IMR-90 (cell line): ENCODE results near the gene GRM8. TPM values are rescaled to one million over a fixed set of nuclear protein-coding genes. Genes with fewer than 3 reads are reported as not detected.

ENCODE experiments used
- ATAC-seq: fragments of 200-7000 bp; cut with Tn5 transposase; 2 replicates; pipeline ENCODE4 v1.9.1; 2020; ENCODE audit warnings: low read depth, mild to moderate bottlenecking, moderate library complexity
- BruUV-seq: library from RNA; stranded (reverse); fragments of 400-500 nt; replicated peaks from 2 replicates; lab custom pipeline; 2021; lab: Mats Ljungman, UMichigan
- CTCF ChIA-PET: fragments of 300-600 bp; formaldehyde crosslinking; extraction: SDS; loops from one replicate; lab custom pipeline; 2021; ENCODE audit warnings: antibody characterized with exemption; lab: Yijun Ruan, JAX
- POLR2A ChIA-PET: fragments of 300-600 bp; sonication (Branson Sonifier 250); formaldehyde crosslinking; loops from one replicate; lab custom pipeline; 2022; ENCODE audit warnings: antibody characterized with exemption; ENCODE audit not compliant: unreplicated experiment; lab: Charles Lee
- DNase-seq: peaks from one replicate; pipeline ENCODE4 v3.0.0; 2013
- H2AFZ ChIP-seq: replicated peaks from 2 replicates; pipeline ENCODE3; 2013; ENCODE audit warnings: low read length, mild to moderate bottlenecking; ENCODE audit not compliant: poor library complexity
- H2AK5ac ChIP-seq: 2 replicates; pipeline ENCODE4 v1.6.1; 2013; ENCODE audit warnings: low read depth, low read length, inconsistent platforms
- H2AK9ac ChIP-seq: replicated peaks from 2 replicates; pipeline ENCODE3; 2013; ENCODE audit warnings: mild to moderate bottlenecking, low read depth, low read length, moderate library complexity; ENCODE audit not compliant: poor library complexity
- H2BK120ac ChIP-seq: 2 replicates; pipeline ENCODE4 v1.6.1; 2013; ENCODE audit warnings: low read depth, low read length, inconsistent platforms
- H2BK15ac ChIP-seq: 3 replicates; pipeline ENCODE4 v1.6.1; 2013; ENCODE audit warnings: low read depth, low read length, inconsistent platforms
- H2BK20ac ChIP-seq: 2 replicates; pipeline ENCODE4 v1.6.1; 2013; ENCODE audit warnings: low read depth, mild to moderate bottlenecking, inconsistent platforms, low read length, moderate library complexity
- H2BK5ac ChIP-seq: 2 replicates; pipeline ENCODE4 v1.6.1; 2013; ENCODE audit warnings: mild to moderate bottlenecking, low read depth, low read length, inconsistent platforms; ENCODE audit not compliant: poor library complexity, severe bottlenecking
- H3K14ac ChIP-seq: replicated peaks from 2 replicates; pipeline ENCODE4 v1.6.1; 2013; ENCODE audit warnings: low read depth, low read length, inconsistent platforms
- H3K18ac ChIP-seq: 2 replicates; pipeline ENCODE4 v1.6.1; 2013; ENCODE audit warnings: low read depth, low read length, control low read depth
- H3K23ac ChIP-seq: 2 replicates; pipeline ENCODE4 v1.6.1; 2013; ENCODE audit warnings: low read depth, low read length, inconsistent platforms
- H3K27ac ChIP-seq: 2 replicates; pipeline ENCODE4 v1.5.1; 2013; ENCODE audit warnings: mild to moderate bottlenecking, control low read depth, low read length; ENCODE audit not compliant: insufficient read depth
- H3K27me3 ChIP-seq: 2 replicates; pipeline ENCODE4 v1.6.1; 2013; ENCODE audit warnings: low read length; ENCODE audit not compliant: control insufficient read depth, insufficient read depth
- H3K36me3 ChIP-seq: 2 replicates; pipeline ENCODE4 v1.6.1; 2013; ENCODE audit warnings: low read length, mixed read lengths; ENCODE audit not compliant: control insufficient read depth, insufficient read depth
- H3K4ac ChIP-seq: 2 replicates; pipeline ENCODE4 v1.6.1; 2013; ENCODE audit warnings: low read depth, low read length, inconsistent platforms
- H3K4me1 ChIP-seq: 2 replicates; pipeline ENCODE4 v1.6.1; 2013; ENCODE audit warnings: low read length, mixed read lengths; ENCODE audit not compliant: control insufficient read depth, insufficient read depth
- H3K4me2 ChIP-seq: 2 replicates; pipeline ENCODE4 v1.6.1; 2013; ENCODE audit warnings: low read depth, mild to moderate bottlenecking, control low read depth, low read length, moderate library complexity
- H3K4me3 ChIP-seq: 2 replicates; pipeline ENCODE4 v1.5.1; 2013; ENCODE audit warnings: low read depth, mild to moderate bottlenecking, control low read depth, low read length, moderate library complexity; ENCODE audit not compliant: insufficient read depth
- H3K56ac ChIP-seq: 2 replicates; pipeline ENCODE4 v1.6.1; 2013; ENCODE audit warnings: low read length, inconsistent platforms; ENCODE audit not compliant: insufficient read depth; ENCODE audit errors: extremely low read depth
- H3K79me1 ChIP-seq, 2 experiments: 2 replicates each; pipeline ENCODE4 v1.6.1; 2013; ENCODE audit warnings: low read length in 2 of 2, inconsistent platforms in 1 of 2, low read depth in 1 of 2
- H3K9ac ChIP-seq: 2 replicates; pipeline ENCODE4 v1.6.1; 2013; ENCODE audit warnings: low read depth, low read length, control low read depth
- H3K9me1 ChIP-seq: 2 replicates; pipeline ENCODE4 v1.6.1; 2013; ENCODE audit warnings: low read length, inconsistent platforms; ENCODE audit not compliant: insufficient read depth
- H3K9me3 ChIP-seq: 2 replicates; pipeline ENCODE4 v1.6.1; 2013; ENCODE audit warnings: low read length; ENCODE audit not compliant: control insufficient read depth, insufficient read depth
- H4K20me1 ChIP-seq: 2 replicates; pipeline ENCODE4 v1.6.1; 2013; ENCODE audit warnings: low read length, inconsistent platforms; ENCODE audit not compliant: insufficient read depth
- H4K5ac ChIP-seq: 2 replicates; pipeline ENCODE4 v1.6.1; 2013; ENCODE audit warnings: mild to moderate bottlenecking, low read depth, low read length, control low read depth
- H4K8ac ChIP-seq, 2 experiments: 2 replicates each; pipeline ENCODE4 v1.6.1; 2013; ENCODE audit warnings: low read depth in 2 of 2, low read length in 2 of 2, control low read depth in 1 of 2, inconsistent platforms in 1 of 2
- H4K91ac ChIP-seq: 2 replicates; pipeline ENCODE4 v1.6.1; 2013; ENCODE audit warnings: low read depth, low read length, inconsistent platforms; ENCODE audit not compliant: insufficient read depth
- BHLHE40 ChIP-seq: fragments of 150-350 bp; IDR thresholded peaks from 2 replicates; pipeline ENCODE4 v1.6.1; 2016; ENCODE audit warnings: mild to moderate bottlenecking, low read depth, low read length
- FOS ChIP-seq: fragments of 150-350 bp; IDR thresholded peaks from 2 replicates; pipeline ENCODE4 v1.6.1; 2016; ENCODE audit warnings: low read depth, low read length
- MAZ ChIP-seq: IDR thresholded peaks from 2 replicates; pipeline ENCODE4 v1.6.1; 2012; ENCODE audit warnings: low read depth, mild to moderate bottlenecking, low read length, improper control_type of control experiment, moderate library complexity, borderline replicate concordance
- MXI1 ChIP-seq: IDR thresholded peaks from 2 replicates; pipeline ENCODE4 v1.6.1; 2012; ENCODE audit warnings: low read depth, mild to moderate bottlenecking, low read length, moderate library complexity, borderline replicate concordance
- NFE2L2 ChIP-seq: fragments of 150-350 bp; IDR thresholded peaks from 2 replicates; pipeline ENCODE4 v1.6.1; 2016; ENCODE audit warnings: low read depth, mild to moderate bottlenecking, low read length
- POLR2A ChIP-seq: IDR thresholded peaks from 2 replicates; pipeline ENCODE4 v1.6.1; 2012; ENCODE audit warnings: mild to moderate bottlenecking, low read depth, low read length
- SMC3 ChIP-seq: fragments of 150-350 bp; IDR thresholded peaks from 2 replicates; pipeline ENCODE4 v1.6.1; 2016; ENCODE audit warnings: low read depth, mild to moderate bottlenecking, antibody characterized with exemption, low read length, moderate library complexity
- WGBS, 2 experiments: methylation state at CpG; one replicate each; pipeline versions ENCODE4 v1.1.5 to v1.1.7; 2013; ENCODE audit warnings: missing lambda C conversion rate in 2 of 2; ENCODE audit not compliant: insufficient read length in 1 of 2; ENCODE audit errors: extremely low coverage in 2 of 2; 5-methylcytosine and 5-hydroxymethylcytosine counted together
- dilution Hi-C: fragments of 300-500 bp; cut with HindIII; formaldehyde crosslinking; loops from one replicate; pipeline ENCODE4 v1.14.3; 2018; ENCODE audit warnings: low sequenced_read_pairs; ENCODE audit not compliant: unreplicated experiment
- in situ Hi-C: fragments of 300-500 bp; cut with MboI; formaldehyde crosslinking; loops from 3 replicates; pipeline ENCODE4 v1.14.3; 2019; ENCODE audit warnings: low sequenced_read_pairs, inconsistent platforms, mixed read lengths
- intact Hi-C: fragments of 100-400 bp; cut with micrococcal nuclease; formaldehyde crosslinking; loops from 2 replicates; pipeline ENCODE4 v1.10.0; 2022
- polyA plus RNA-seq, 3 experiments: library from polyadenylated mRNA; depleted of rRNA; stranded (reverse); fragments of >200 nt; gene quantifications; 2 replicates each; pipeline ENCODE4 v1.2.3, GENCODE V29; 2012; ENCODE audit warnings: low replicate concordance in 1 of 3
- total RNA-seq: library from RNA; depleted of rRNA; stranded (reverse); fragments of >200 nt; gene quantifications from 2 replicates; pipeline ENCODE4 v1.2.3, GENCODE V29; 2012
- TF ChIP-seq, protein P1 (sequence below): fragments of 150-350 bp; IDR thresholded peaks from 2 replicates; pipeline ENCODE4 v1.6.1; 2017; ENCODE audit warnings: mild to moderate bottlenecking, antibody characterized with exemption, low read length, low read depth
- TF ChIP-seq, protein P2 (sequence below): fragments of 150-350 bp; IDR thresholded peaks from 2 replicates; pipeline ENCODE4 v1.6.1; 2016; ENCODE audit warnings: low read depth, mild to moderate bottlenecking, low read length, moderate library complexity, borderline replicate concordance

GRM8 gene
- total and polyA plus RNA-seq, 2 of the 4 experiments (the other 2 are of a cell fraction), result not detected

DNA sequence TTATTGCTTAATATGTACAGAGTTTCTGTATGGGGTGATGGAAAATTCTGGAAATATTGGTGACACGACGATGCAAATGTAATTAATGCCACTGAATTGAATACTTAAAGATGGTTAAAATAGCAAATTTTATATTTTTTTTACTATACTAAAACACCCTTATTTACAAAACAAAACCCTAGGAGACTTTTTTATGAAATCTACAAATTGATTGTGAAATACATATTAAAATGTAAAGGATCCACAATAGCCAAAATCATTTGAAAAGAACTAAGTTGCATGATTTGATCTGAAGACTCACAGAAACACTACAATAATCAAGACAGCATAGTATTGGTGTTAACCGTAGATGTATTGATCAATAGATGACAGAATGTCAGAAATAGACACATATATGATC, 252.0 kb downstream of the GRM8 start:
- Histone ChIP-seq H4K5ac (no peak overlapping the region), H3K56ac (no peak overlapping the region), H3K36me3 (no peaks in the 10 kb centered on the region), H4K8ac (no peak overlapping the region), H2AFZ (no peak overlapping the region), H3K4ac (no peak overlapping the region), H3K23ac (no peak overlapping the region), H3K79me1 (no peaks in the 10 kb centered on the region), H3K4me2 (no peak overlapping the region), H3K9me3 (no peaks in the 10 kb centered on the region), H2BK5ac (no peak overlapping the region), H4K91ac (no peak overlapping the region), H3K18ac (no peak overlapping the region), H3K4me3 (no peak overlapping the region), H3K27ac (no peak overlapping the region), H3K9me1 (no peaks in the 10 kb centered on the region), H2BK15ac (no peak overlapping the region), H2BK20ac (no peak overlapping the region), H2BK120ac (no peak overlapping the region), H3K27me3 (no peaks in the 10 kb centered on the region), H2AK5ac (no peak overlapping the region), H3K4me1 (no peaks in the 10 kb centered on the region), H3K9ac (no peak overlapping the region), H4K20me1 (no peaks in the 10 kb centered on the region), H3K14ac (no peak overlapping the region), H2AK9ac (no peak overlapping the region)
- no peak for ATAC-seq
- in situ Hi-C loops (no loop called here), dilution Hi-C loops (no loop called here), intact Hi-C loops (no loop called here)
- ChIA-PET POLR2A (no interaction called here), CTCF (no interaction called here)
- TF ChIP-seq POLR2A (no peak), MAZ (no peak), FOS (no peak), MXI1 (no peak), NFE2L2 (no peak), BHLHE40 (no peak), SMC3 (no peak)
- TF ChIP-seq, protein P1, sequence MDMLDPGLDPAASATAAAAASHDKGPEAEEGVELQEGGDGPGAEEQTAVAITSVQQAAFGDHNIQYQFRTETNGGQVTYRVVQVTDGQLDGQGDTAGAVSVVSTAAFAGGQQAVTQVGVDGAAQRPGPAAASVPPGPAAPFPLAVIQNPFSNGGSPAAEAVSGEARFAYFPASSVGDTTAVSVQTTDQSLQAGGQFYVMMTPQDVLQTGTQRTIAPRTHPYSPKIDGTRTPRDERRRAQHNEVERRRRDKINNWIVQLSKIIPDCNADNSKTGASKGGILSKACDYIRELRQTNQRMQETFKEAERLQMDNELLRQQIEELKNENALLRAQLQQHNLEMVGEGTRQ, result no peak
- TF ChIP-seq, protein P2, sequence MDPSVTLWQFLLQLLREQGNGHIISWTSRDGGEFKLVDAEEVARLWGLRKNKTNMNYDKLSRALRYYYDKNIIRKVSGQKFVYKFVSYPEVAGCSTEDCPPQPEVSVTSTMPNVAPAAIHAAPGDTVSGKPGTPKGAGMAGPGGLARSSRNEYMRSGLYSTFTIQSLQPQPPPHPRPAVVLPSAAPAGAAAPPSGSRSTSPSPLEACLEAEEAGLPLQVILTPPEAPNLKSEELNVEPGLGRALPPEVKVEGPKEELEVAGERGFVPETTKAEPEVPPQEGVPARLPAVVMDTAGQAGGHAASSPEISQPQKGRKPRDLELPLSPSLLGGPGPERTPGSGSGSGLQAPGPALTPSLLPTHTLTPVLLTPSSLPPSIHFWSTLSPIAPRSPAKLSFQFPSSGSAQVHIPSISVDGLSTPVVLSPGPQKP, result no peak
- BruUV-seq, result no TSS peak
- DNase-seq, result no peak
- no CpG with 5 or more reads among the region's 3 CpGs for WGBS, 2 experiments
